Stimulated activated CD4-positive, alpha-beta T cell treated with anti-CD3 and anti-CD28 coated beads, Interleukin-4, amount 100 ng/mL, for 4 hours (primary cell): ENCODE data around the gene GBGT1.

Source experiments
- DNase-seq, 2 experiments: peaks; one replicate each; pipeline ENCODE4 v3.0.0-alpha.2; 2020

GBGT1 gene

DNA sequence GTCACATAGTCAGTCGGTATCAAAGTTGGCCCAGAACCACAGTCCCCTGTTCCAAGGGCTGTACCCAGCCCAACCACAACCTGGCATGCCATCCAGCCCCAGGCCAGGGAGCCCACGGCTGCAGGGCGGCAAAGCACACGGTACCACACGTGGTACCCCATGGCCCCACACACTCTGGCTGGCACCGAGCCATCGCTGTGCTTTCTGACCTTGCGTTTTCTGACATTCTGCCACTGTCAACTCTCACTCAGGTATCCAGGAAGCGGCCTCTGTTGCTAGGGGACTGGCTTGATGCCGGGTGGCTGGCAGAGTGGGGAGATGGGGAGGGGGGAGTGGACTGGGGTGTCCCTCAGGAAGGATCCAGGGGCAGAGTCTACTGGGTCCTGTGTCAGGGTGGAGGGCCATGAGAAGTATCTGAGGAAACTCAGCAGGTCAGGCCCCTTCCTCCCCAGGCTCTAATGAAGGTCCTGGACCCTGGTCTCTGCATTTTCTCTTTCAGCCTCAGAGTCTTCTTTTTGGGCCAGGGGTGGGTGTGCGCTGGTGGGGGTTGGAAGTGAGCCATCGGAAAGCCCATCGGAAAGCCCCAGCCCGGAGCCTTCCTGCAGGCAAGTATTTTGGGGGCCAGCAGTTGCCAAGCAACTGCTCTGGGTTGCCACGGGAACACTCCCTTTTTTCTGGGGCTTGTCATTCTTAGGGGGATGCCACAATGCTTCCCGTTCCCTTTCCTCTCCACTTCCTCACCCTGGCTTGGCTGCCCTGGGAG is 21.7 kb downstream of the GBGT1 start:
- peak; percentile 53 to 58 for DNase-seq

DNA sequence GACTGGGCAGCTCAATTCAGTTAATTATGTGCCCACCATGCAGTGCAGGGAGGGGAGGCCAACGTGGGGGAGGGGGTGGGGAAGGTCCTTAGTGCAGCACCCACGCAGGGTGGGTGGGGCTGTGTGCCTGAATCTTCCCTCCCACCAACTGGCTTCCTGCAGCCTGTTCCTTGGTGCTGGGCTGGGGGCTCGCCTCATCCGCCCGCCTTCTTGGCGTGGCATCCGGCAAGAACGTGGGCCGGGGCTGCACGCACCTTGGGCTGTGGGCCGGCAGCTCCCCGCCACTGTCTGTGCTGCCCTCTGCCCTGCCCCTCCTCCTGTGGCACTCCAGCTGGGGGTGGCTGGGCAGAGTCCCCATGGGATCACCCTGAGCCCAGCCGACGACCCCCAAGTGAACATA is 23.1 kb downstream of the GBGT1 start:
- DNase-seq = no peak

DNA sequence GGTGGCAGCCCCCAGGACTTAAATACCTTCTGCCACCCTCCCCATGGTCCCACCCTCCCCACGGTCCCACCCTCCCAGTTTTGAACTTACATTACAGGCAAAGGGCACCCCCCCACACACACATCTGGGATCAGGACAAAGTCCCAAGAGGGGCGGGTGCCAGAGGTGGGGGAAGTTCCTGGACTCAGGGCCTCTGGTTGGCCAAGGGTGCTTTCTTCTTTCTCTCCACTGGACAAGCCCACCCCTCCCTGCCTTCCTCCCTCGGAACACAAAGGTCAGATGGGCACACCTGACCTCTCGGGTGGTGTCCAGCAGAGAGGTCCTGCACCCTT is 23.6 kb downstream of the GBGT1 start:
- DNase-seq = no peak

DNA sequence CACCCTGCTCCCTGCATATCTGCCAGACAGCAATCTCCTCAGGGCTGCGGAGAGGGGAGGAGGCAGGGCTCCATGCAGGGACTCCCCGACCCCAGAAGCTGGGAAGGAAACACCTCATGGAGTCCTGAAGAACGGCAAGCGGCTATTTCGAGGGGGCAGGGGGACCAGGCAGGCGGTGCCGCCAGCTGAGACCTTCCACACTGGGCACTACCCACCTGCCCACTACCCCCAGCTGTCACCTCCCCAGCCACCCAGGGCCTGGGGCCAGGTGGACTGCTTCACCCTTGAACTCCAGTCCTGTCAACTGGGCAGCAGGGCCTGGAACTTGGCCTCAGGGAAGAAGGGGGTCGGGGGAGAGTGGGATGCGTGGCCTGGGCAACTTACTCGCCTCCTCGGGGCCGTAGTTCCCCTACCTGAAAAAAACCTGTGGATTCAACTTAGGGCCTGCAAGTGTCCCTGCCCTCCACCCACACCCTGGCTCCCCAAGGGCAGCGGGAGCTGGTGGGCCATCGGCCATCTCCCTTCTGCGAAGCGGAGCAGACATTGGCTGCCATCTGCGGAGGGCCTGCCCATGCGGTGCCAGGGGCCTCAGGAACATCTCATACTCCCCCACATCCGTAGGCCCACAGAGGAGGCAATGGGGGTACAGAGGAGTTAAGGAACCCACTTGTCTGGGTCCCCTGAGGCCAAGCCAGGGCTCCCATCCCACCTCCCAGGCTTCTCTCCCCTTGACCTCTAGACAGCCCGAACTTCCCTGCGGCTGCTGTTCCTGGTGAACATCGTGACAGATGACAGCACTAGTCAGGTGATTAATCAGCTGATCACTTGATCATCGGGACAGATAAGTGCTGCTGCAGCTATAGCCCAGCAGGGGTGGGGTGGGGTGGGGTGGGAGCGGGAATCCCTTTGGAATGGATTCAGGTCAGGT is 24.2 kb downstream of the GBGT1 start:
- no peak for DNase-seq

DNA sequence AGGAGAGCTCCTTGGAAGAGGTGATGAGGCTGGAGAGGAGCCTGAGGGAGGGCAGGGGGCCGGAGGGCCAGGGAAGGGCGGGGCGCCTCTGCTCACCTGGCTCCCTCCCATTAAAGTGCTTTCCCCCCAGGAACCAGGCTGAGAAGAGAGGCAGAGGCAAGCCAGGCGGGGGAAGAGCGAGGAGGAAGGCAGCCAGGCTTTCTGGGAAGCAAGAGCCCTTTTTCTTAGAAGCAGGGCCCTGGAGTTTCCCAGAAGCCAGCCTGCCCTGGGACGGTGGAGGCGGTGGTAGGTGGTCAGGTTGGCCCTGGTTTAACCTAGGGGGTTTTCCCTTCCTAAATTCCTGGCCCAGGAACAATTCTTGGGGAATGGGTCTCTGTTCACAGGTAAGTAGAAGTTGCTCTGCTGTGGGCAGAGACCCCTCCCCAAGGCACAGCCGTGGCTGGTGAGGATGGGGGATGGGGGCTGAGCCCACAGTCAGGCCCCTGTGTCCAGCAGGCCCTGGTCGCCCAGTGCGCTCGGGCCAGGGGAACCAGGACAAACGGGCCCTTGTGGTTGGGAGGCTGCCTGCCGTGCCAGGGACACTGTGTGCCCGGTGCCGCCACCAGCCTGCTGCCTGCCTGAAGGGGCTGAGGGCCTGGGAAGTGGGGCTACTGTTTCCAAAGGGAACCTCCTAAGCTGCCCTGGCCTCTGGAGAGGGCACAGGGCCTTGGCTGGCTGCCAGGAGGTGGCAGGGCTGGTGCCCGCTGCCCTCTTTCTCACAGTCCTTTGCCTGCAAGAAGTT is 26.1 kb downstream of the GBGT1 start:
- no peak for DNase-seq

DNA sequence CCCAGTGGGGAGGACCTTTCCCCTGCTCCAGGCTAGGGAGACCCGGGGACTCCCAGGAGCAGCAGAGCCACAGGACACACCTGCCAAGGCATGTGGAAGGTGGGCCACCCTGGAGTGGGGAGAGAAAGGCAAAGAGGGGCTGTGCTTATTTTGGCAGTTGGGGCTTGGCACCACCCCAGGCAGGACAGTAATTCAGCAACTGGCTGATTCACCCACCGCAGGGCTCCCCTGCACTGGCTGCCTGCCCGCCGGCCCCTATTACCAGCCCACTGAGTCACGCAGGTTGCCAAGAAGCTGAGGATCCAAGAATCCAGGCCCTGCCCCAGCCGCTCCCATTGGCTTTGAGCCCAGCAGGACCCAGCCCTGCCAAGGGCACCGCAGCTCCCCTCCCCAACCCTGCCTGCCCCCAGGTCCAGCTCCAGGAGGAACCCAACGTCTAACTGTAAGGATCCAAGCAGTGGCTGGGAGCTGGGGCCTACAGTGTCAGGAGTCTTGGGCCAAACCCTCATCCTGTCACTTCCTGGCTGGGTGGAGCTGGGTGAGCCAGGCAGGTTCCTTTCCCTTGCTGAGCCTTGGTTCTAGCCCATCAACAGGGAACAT is 28.5 kb downstream of the GBGT1 start:
- DNase-seq = peak; percentile 36 to 52

DNA sequence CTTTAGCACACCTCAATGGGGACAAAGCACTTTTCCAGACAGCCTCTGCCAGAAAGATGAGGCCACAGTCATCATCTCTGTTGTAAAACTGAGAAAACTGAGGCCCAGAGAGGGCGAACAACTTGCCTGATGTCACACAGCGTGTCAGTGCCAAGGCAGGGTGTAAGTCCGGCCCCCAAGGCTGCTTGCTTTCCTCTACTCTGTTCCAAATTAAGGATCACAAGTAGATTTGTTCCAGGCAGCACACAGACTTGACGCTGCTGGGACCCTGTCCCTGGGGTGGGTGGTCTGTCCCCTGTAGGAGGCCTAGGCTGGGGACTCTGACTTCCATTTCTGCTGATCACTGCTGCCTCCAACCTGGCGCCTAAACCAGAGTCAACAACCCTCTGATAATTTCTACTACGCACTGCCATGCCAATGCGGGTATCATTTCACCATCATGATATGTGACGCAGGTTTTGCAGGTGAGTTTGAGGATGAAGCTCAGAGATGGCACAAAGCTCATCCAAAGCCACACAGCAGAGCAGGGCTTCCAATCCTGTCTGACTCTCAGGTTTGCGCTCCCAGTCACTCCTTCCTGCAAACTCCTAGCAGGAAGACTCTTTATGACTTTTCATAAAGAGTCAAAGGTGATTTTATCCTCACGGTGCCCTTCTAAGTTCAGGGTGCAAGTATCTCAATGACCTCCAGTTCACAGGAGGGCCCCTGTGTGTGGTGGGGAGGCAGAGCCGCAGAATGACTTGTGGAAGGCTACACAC is 29.1 kb downstream of the GBGT1 start:
- DNase-seq = no peak

DNA sequence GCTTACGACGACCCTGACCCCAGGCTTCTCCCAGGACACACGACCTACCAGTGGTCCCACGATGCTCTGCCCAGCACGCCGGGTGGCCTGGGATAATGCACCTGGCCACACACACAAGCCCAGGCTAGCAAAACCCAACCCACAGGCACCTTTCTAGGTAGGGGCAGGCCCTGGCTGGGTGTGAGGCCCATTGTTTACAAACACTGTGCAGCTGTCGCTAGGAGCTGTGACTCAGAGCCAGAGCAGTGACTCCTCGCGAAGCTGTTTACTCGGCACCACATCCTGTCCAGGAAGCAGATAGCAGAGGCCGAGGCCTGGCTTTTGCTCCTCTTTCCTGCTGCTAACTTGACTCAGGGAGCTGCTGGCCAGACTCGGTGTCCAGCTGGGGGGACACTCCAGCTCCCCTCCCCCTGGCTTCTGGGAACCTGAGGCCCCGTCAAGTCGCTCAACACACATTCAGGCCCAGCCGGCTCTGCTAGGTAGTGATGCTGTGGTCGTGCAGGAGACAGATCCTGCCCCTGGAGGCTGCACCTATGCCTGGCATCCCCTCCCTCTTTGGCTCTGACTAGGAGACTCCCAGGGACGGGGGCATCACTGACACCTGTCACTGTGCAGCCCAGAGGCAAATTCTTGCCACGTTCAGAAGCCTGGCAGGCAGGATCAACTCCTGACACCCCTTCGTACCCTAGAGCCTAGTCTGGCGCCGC is 29.9 kb downstream of the GBGT1 start:
- DNase-seq = peak; percentile 63 to 81

DNA sequence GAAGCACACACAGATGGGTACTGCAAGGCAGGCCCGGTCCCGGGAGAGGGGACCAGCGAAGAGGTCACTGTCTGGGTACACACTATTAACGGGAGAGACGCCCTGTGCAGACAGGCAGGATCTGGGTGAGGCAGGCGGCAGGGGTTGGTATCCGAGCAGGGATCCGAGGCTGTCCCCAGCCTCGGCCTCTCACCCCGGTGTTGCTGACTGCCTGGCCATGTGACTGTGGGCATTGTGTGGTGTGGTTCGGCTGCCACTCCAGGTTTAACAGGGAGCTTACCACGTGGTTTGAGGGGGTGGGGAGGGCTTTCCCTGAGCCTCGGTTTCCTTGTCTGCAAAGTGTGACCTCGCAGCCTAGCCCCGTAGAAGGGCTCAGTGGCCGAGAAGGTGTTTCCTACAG is 31.5 kb downstream of the GBGT1 start:
- DNase-seq = no peak

DNA sequence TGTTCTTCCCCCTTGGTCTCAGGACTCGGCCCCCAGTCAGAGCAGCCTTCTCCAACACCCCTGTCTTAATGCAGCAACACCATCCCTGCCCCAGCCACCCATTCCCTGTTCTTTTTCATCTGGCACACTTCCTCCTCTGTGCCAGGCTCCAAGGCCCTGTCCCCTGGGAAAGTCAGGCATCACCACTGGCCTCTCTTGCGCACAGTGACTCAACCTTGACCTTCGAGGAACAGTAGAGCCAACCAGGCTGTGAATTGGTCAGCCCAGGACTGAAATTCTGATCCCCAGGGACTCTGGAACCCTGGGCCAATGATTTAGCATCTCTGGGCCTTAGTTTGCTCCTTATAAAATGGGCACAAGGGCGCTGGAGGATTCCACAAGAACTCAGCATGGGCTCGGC is 32.2 kb downstream of the GBGT1 start:
- DNase-seq = no peak

DNA sequence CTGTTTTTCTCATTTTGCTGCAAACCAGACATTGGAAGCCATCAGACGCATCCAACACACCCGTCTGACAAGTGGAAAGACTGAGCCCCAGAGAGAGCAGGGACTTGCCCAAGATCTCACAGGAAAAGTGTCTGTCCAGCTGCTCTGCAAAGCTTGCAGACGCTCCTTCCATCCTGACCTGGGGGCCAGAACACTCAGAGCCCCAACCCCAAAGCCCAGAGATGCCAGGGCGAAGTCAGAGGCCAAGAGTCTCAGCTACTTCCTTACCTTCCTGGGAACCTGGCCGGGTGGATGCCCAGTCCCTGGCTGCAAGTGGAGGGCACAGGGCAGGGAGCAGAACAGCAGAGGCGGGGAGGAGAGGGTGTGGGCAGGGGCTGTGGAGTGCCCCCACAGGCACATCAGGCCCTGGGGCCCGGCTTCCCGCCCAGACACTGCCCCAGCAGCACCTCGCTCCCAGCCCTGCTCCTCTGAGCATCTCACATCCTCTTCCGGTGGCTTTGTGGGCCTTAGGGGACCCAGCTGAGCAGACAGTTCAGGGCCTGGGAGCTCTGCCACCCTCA is 32.9 kb downstream of the GBGT1 start:
- peak in 1 of 2 experiments; percentile 39 for DNase-seq

DNA sequence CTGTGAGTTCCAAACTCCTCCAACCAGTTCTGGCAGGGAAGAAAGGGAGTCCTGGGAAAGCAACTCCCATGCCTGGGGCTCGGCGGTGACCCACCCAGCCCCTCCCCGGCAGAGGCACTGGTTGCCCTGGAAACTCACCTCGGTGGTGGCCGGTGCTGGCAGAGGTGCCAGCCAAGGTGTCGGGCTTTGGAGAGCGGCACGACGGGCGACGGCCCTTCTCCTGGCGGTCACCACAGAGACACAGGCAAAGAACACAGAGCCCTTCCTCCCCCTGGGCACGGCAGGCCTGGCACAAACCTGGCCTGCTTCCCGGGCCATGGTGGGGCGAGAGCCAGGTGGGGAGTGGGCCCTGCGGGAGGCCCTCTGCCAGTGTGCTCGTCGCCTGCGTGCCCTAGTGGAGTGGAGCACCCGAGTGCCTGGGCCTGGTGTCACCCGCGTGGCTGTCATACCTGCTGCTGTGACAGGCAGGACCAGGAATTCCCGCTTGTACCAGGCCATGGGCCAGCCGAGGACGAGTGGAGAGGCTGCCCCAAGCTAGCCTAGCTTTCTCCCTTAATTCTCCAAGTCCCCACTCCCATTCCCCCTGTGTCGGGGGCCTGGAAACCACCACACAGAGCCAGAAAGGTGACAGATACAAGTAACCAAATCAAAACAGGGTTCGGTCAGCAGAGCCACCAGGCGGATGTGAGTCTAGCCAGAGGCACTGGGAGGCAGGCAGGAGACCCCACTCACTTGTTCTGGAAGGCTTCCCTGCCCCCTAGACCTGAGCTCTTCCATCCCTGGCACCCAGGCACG is 34.5 kb downstream of the GBGT1 start:
- DNase-seq = no peak

DNA sequence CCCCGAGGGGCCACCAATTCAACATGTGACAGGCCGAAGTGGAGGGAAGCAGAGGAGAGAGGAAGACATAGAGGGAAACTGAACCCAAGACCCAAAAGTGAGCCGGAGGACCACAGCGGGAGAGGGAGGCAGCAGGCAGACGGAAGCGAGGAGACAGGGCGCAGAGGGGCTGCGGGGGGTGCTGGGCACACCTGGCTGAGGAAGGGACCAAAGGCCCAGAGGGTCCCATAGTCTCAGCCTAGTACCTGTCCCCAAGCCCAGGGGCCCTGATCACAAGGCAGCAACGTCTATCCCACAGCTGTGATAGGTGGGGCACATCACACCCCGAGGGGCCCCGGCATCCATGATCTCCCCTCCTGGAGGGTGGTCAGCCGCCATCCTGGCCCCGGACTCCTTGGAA is 35.6 kb downstream of the GBGT1 start:
- DNase-seq = no peak

DNA sequence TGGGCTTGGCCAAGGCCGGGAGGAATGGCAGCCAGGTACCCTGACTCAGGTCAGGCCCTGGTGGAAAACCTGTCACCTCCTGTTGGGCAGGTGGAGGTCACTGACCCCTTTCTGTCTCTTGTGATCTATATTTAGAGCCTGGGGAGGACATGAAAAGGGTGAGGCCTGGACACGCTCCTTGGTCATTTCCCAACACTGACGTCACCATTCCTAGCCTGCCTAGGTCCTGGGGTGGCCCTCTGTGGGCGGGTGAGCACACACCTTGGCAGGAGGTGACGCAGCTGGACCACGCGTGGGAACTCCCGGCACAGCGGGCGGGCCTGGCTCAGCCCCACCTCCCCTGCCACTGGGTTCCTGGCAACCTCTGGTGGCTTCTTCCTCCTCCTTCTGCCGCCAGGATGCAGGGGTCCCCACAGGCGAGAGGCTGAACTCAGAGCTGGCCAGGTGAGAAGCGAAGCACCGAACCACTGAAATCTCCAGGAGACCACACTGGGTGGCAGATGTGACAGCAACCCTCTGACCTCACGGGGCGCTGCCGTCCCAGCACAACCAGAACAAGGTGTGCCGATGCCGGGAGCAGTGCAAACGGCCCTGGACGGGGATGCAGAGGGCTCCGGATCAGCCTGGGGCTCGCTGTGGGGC is 36.3 kb downstream of the GBGT1 start:
- peak in 1 of 2 experiments; percentile 48 for DNase-seq

DNA sequence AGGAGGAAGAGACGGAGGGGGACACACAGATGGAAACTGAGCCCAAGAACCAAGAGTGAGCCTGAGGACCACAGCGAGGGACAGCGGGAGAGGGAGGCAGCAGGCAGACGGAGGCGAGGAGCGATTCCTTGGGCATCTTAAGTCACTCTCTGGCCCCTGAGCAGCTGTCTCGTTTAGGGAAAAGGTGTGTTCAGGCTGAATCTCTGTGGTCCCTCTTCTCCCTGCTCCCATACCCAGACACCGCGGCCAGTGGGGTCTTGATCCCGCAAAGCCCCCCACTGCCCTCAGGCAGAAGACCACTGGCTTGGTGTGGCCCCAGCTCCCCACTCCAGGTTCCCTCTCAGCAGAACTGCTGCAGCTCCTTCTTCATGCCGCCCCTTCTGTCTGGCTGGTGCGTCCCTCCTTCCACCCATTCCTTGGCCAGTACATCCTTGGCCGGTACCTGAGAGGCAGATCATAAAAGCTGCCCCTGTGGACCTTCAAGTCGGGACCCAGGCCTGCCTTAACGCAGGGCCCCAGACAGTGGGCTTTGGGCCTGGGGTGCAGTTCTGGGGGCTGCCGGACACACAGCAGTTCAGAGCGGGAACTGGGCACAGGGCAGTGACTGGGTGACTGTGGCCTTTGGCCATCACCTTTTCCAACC is 36.9 kb downstream of the GBGT1 start:
- DNase-seq = no peak

DNA sequence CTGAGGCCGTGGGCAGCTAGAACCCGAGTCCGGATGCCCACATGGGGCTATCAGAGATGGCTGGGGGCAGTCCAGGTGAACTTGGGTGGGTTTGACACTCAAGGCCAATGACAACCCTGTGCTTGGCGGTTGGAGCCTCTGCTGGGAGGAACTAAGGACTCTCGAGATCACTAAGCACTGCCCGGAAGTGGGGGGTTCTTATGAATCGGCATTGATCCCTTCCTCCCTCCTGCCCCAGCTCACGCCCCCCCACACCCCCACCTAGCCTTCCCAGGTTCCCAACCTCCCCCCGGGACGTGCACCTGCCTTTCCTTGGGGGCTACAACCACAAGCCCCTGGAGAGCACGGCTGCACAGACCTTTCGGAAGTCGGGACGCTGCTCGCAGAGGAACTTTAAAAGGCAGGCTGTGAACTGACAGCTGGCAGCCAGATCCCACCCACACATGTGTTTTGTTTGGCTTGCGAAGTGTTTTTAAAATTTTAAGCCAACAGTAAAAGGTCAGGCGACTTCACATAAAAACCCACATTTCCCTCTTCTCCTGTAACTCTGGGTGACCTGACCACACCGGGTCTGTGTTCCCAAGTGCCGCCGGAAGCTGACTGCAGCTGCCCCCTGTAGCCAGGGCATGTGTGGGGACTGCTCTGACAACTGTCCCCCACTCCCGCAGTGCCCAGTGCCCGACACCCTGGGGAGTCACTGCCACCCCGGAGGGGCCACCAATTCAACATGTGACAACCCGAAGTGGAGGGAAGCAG is 37.6 kb downstream of the GBGT1 start:
- DNase-seq = no peak

DNA sequence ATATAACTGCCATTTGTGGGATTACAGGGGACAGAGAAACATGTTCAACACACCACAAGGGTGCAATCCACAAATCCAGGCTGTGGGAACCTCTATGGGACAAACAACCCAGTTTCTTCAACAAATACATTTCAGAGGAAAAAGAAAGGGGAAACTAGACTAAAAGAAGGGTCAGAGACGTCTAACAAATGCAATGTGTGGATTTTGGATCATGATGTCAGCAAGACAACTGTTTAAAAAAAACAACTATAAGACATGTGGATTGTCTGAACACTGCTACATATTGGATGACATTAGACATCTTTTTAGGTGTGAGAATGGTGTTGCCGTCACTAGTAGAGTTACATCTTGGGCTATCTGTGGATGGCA is 38.8 kb downstream of the GBGT1 start:
- DNase-seq = no peak

DNA sequence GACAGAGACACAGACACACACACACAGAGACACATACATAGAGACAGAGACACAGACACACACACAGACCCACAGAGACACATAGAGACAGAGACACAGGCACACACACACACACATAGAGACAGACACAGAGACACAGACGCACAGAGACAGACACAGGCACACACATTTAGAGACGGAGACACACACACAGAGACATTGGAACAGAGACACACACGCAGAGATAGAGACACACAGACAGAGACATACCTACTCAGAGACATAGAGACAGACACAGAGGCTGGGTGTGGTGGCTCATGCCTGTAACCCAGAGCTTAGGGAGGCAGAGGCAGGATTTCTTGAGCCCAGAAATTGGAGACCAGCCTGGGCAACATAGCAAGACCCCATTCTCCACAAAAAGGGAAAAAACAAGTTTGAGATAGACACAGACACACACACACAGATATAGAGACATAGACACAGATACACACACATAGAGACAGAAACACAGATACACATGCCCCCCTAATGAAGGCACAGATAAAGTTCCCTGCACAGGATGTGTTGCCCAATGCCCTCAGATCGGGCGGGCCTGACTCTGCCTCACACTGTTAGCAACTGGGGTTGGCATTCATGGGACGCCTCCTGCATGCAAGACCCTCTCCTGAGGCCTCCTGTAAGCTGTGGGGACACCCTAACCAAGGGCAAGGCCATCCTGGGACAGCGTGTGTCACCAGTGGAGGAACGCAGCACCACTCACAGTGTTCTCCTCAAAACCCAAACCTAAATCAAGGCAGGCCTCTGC is 39.4 kb downstream of the GBGT1 start:
- DNase-seq = no peak
